ENCODE results near the gene LAMA2.

DNA sequence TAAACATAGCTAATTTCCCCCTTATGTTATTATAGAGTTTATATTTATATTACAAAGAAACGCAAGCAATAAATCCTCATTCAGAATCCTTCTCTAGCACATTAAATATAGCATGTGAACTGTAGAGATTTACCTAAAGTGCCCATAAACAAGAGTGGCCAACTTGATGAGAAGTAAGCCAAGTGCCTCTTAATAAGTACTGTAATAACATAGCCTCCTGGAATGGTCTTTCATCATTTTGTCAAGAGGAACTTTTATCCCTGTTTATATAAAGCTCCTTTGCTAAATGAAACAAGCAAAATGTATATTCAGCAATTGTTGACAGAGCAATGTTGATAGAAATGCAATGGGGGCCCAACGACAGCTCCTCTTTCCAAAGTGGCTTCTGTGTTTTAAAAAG, 632.1 kb downstream of the LAMA2 start:
- TF ChIP-seq CTCF (IDR thresholded peaks at IDR 0.05; ENCODE audit: extremely low read depth in 1 of 2, insufficient read depth in 1 of 2, low read depth in 1 of 2, low read length in 2 of 2) (no peak), POLR2A (IDR thresholded peaks at IDR 0.05; ENCODE audit: low read depth, low read length) (no peak), POLR2AphosphoS5 (IDR thresholded peaks at IDR 0.05; ENCODE audit: insufficient read depth, low read depth, low read length) (no peak), EZH2 (IDR thresholded peaks at IDR 0.05; ENCODE audit: borderline replicate concordance, low read depth, low read length, severe bottlenecking) (no peak), JUN (IDR thresholded peaks at IDR 0.05; ENCODE audit: borderline replicate concordance, insufficient read depth, insufficient read length, low read depth) (no peak), FOS (IDR thresholded peaks at IDR 0.05; ENCODE audit: borderline replicate concordance, insufficient read depth, low read length) (no peak), MYC (IDR thresholded peaks at IDR 0.05; ENCODE audit: low read depth, low read length) (no peak)

Measured in endothelial cell of umbilical vein (primary cell).